OCI-LY1 (cell line): ENCODE data around the gene MRPL3.

Source experiments
- H2AFZ ChIP-seq: fragments of 200-600 bp; sonication (generic), shearing (Covaris generic); 2 replicates; pipeline ENCODE4 v1.6.0; 2014; ENCODE audit warnings: antibody characterized with exemption, mild to moderate bottlenecking, low read length
- H3F3A ChIP-seq: fragments of 200-600 bp; sonication (generic), shearing (Covaris generic); 2 replicates; pipeline ENCODE4 v1.6.0; 2014; ENCODE audit warnings: mild to moderate bottlenecking, antibody characterized with exemption, low read length, moderate library complexity; ENCODE audit not compliant: insufficient read depth
- H3K27ac ChIP-seq: fragments of 200-600 bp; sonication (generic); 2 replicates; pipeline ENCODE4 v1.5.1; 2014; ENCODE audit warnings: low read length, mixed run types, mild to moderate bottlenecking, low read depth; ENCODE audit not compliant: poor library complexity, severe bottlenecking
- H3K27me3 ChIP-seq: fragments of 200-600 bp; sonication (generic); 2 replicates; pipeline ENCODE4 v1.6.0; 2014; ENCODE audit warnings: antibody characterized with exemption, mild to moderate bottlenecking, low read length, moderate library complexity; ENCODE audit not compliant: insufficient read depth
- H3K36me3 ChIP-seq: fragments of 200-600 bp; sonication (generic); 2 replicates; pipeline ENCODE4 v1.6.1; 2014; ENCODE audit warnings: mild to moderate bottlenecking, antibody characterized with exemption, low read length, moderate library complexity, mixed read lengths; ENCODE audit not compliant: insufficient read depth
- H3K4me1 ChIP-seq: fragments of 200-600 bp; sonication (generic); 2 replicates; pipeline ENCODE4 v1.5.1; 2014; ENCODE audit warnings: mild to moderate bottlenecking, low read length, moderate library complexity; ENCODE audit not compliant: insufficient read depth, severe bottlenecking
- H3K4me2 ChIP-seq: fragments of 200-600 bp; sonication (generic), shearing (Covaris generic); 2 replicates; pipeline ENCODE4 v1.6.1; 2014; ENCODE audit warnings: low read length
- H3K4me3 ChIP-seq: fragments of 200-600 bp; sonication (generic); 2 replicates; pipeline ENCODE4 v1.5.1; 2014; ENCODE audit warnings: low read length, low read depth, mild to moderate bottlenecking, mixed read lengths; ENCODE audit not compliant: poor library complexity, severe bottlenecking
- H3K79me2 ChIP-seq: fragments of 200-600 bp; shearing (Covaris generic); 2 replicates; pipeline ENCODE4 v1.6.1; 2016; ENCODE audit warnings: mixed run types, low read length, mixed read lengths; ENCODE audit not compliant: insufficient read depth
- H3K9ac ChIP-seq: fragments of 200-600 bp; sonication (generic), shearing (Covaris generic); 2 replicates; pipeline ENCODE4 v1.6.1; 2014; ENCODE audit warnings: mild to moderate bottlenecking, low read length, mixed read lengths
- H3K9me2 ChIP-seq: fragments of 200-600 bp; sonication (generic), shearing (Covaris generic); 2 replicates; pipeline ENCODE4 v1.6.1; 2014; ENCODE audit warnings: low read depth, mild to moderate bottlenecking, low read length, mixed read lengths
- H3K9me3 ChIP-seq: fragments of 200-600 bp; shearing (Covaris generic); 2 replicates; pipeline ENCODE4 v1.6.1; 2014; ENCODE audit warnings: low read length, mixed read lengths
- H4K20me1 ChIP-seq: fragments of 200-600 bp; sonication (generic), shearing (Covaris generic); 2 replicates; pipeline ENCODE4 v1.6.0; 2016; ENCODE audit warnings: mild to moderate bottlenecking, low read length; ENCODE audit not compliant: insufficient read depth
- CTCF ChIP-seq: fragments of 200-600 bp; sonication (generic), shearing (Covaris generic); IDR thresholded peaks from 2 replicates; pipeline ENCODE4 v1.5.1; 2017; ENCODE audit warnings: mild to moderate bottlenecking, antibody characterized with exemption, low read length, moderate library complexity, mixed read lengths
- EZH2 ChIP-seq: fragments of 200-600 bp; sonication (generic), shearing (Covaris generic); IDR thresholded peaks from 2 replicates; pipeline ENCODE4 v1.8.0; 2017; ENCODE audit warnings: borderline replicate concordance, mixed run types, mild to moderate bottlenecking, antibody characterized with exemption, low read length, moderate library complexity, mixed read lengths

Gene MRPL3

DNA sequence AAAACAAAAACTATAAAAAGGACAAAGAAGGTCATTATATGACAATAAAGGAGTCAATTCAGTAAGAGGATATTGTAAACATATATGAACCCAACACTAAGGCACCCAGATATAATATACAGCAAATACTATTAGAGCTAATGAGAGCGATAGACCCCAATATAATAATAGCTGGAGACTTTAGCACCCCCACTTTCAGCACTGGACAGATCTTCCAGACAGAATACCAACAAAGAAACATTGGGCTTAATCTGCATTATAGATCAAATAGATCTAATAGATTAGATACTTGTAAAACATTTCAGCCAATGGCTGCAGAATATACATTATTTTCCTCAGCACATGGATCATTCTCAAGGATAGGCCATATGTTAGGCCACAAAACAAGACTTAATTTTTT lies 67.8 kb downstream of the MRPL3 start:
- H3K4me2 ChIP-seq, result no peak overlapping the region
- no peak overlapping the region for H3K9ac ChIP-seq
- H3K27ac ChIP-seq, result no peak overlapping the region
- H4K20me1 ChIP-seq, result no peaks in the 10 kb centered on the region
- H3K4me1 ChIP-seq, result no peaks in the 10 kb centered on the region
- H3K9me2 ChIP-seq, result no peaks in the 10 kb centered on the region
- no peaks in the 10 kb centered on the region for H3K36me3 ChIP-seq
- H3K9me3 ChIP-seq, result no peaks in the 10 kb centered on the region
- no peaks in the 10 kb centered on the region for H3K27me3 ChIP-seq
- H3F3A ChIP-seq, result no peaks in the 10 kb centered on the region
- H3K79me2 ChIP-seq, result no peaks in the 10 kb centered on the region
- no peak overlapping the region for H2AFZ ChIP-seq
- TF ChIP-seq CTCF, result no peak
- no peak overlapping the region for H3K4me3 ChIP-seq

- TF ChIP-seq CTCF, result no peak
- no peak for TF ChIP-seq EZH2
- Histone ChIP-seq H3K9me3 (no peaks in the 10 kb centered on the region), H3K9me2 (no peaks in the 10 kb centered on the region)
These were observed 70.3 kb downstream of the MRPL3 start for GRCh38 chr3:131432441-131432840.

GRCh38 chr3:131431754-131432153 lies 71.0 kb downstream of the MRPL3 start:
- no peaks in the 10 kb centered on the region for H3K79me2 ChIP-seq
- no peak overlapping the region for H3K4me2 ChIP-seq
- no peaks in the 10 kb centered on the region for H3K9me3 ChIP-seq
- H3K9me2 ChIP-seq, result no peaks in the 10 kb centered on the region
- no peaks in the 10 kb centered on the region for H3K36me3 ChIP-seq
- TF ChIP-seq EZH2, result no peak
- TF ChIP-seq CTCF, result no peak
- H3F3A ChIP-seq, result no peaks in the 10 kb centered on the region
- no peak overlapping the region for H3K4me3 ChIP-seq
- no peaks in the 10 kb centered on the region for H3K4me1 ChIP-seq
- no peaks in the 10 kb centered on the region for H3K27me3 ChIP-seq
- no peak overlapping the region for H3K27ac ChIP-seq
- H2AFZ ChIP-seq, result no peak overlapping the region
- H4K20me1 ChIP-seq, result no peaks in the 10 kb centered on the region
- no peak overlapping the region for H3K9ac ChIP-seq

More at GRCh38 chr3:131432441-131432840, 70.3 kb downstream of the MRPL3 start:
- H3F3A ChIP-seq, result no peaks in the 10 kb centered on the region
- no peak overlapping the region for H3K27ac ChIP-seq
- H3K4me1 ChIP-seq, result no peaks in the 10 kb centered on the region
- H3K4me2 ChIP-seq, result no peak overlapping the region
- H3K9ac ChIP-seq, result no peak overlapping the region
- no peaks in the 10 kb centered on the region for H3K36me3 ChIP-seq
- no peak overlapping the region for H2AFZ ChIP-seq
- no peaks in the 10 kb centered on the region for H3K79me2 ChIP-seq
- no peaks in the 10 kb centered on the region for H4K20me1 ChIP-seq
- no peaks in the 10 kb centered on the region for H3K27me3 ChIP-seq
- no peak overlapping the region for H3K4me3 ChIP-seq
